AG04449 (cell line): Measurements from ENCODE around the gene TP73.

Experiments used
- CTCF ChIA-PET: fragments of 350-600 bp; formaldehyde crosslinking; extraction: SDS; loops from one replicate; lab custom pipeline; 2021; ENCODE audit warnings: antibody characterized with exemption; lab: Yijun Ruan, JAX
- POLR2A ChIA-PET: fragments of 400-600, 350-600 bp; formaldehyde crosslinking; extraction: SDS; loops from one replicate; lab custom pipeline; 2020; ENCODE audit warnings: antibody characterized with exemption, inconsistent platforms; lab: Yijun Ruan, JAX
- DNase-seq: peaks from one replicate; pipeline ENCODE4 v3.0.0-alpha.2; 2010; ENCODE audit warnings: low read depth, low spot score
- H3K4me3 ChIP-seq: 2 replicates; pipeline ENCODE4 v1.5.1; 2011; ENCODE audit warnings: low read depth, mild to moderate bottlenecking, control low read depth, low read length
- CTCF ChIP-seq: IDR thresholded peaks from one replicate; pipeline ENCODE4 v1.5.1; 2011; ENCODE audit warnings: mild to moderate bottlenecking, moderate library complexity, low read length, control low read depth, inconsistent platforms; ENCODE audit not compliant: insufficient read depth; ENCODE audit errors: missing control alignments

The TP73 gene

GRCh38 chr1:3638027-3638426 is 14.3 kb upstream of the TP73 start:
- ChIA-PET CTCF (interaction anchor here (1.3 to 1.6 kb wide), 4 partner anchors 16 to 185 kb away, joined by 3 to 6 read pairs (median 4); no protein-coding TSS in a partner anchor), POLR2A (no interaction called here)
- DNase-seq, result no peak
- no peak for TF ChIP-seq CTCF
- no peak overlapping the region for H3K4me3 ChIP-seq

DNA sequence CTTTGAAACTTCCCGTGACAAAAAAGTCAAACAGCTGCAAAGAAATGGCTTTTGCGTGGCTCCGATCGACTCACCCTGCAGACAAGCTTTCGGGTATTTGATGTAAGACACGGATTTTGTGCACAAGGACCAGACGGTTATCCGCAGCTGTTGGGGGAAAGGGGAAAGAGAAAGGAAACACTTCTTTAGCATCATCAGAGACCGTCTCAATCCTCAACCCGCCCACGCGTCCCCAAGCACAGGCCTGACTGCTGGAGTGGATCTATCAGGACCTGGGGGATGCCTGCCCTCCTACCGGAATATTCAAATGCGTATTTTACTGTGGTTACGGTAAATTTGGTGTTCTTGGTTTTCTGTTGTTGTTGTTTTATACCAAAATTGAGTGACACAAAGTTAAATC is 13.6 kb upstream of the TP73 start:
- POLR2A ChIA-PET, result no interaction called here
- CTCF ChIA-PET, result interaction anchor here (1.4 kb wide), 1 partner anchor 17 kb away, joined by 3 read pairs; no protein-coding TSS in a partner anchor
- DNase-seq, result no peak
- H3K4me3 ChIP-seq, result no peak overlapping the region
- TF ChIP-seq CTCF, result no peak

GRCh38 chr1:3639397-3639911 is 12.9 kb upstream of the TP73 start:
- no peak for TF ChIP-seq CTCF
- H3K4me3 ChIP-seq, result no peak overlapping the region
- DNase-seq, result no peak
- CTCF ChIA-PET, result interaction anchor here (1.1 to 1.4 kb wide), 3 partner anchors 10 to 18 kb away, joined by 3 to 4 read pairs (median 4); partner anchors contain the start of gene WRAP73
- POLR2A ChIA-PET, result no interaction called here

GRCh38 chr1:3640121-3640837 is 12.0 kb upstream of the TP73 start:
- ChIA-PET CTCF (interaction anchor here (1.1 to 1.3 kb wide), 2 partner anchors 9 to 16 kb away, joined by 4 read pairs; partner anchors contain the start of gene WRAP73), POLR2A (no interaction called here)
- DNase-seq, result no peak
- TF ChIP-seq CTCF, result no peak
- H3K4me3 ChIP-seq, result no peak overlapping the region

DNA sequence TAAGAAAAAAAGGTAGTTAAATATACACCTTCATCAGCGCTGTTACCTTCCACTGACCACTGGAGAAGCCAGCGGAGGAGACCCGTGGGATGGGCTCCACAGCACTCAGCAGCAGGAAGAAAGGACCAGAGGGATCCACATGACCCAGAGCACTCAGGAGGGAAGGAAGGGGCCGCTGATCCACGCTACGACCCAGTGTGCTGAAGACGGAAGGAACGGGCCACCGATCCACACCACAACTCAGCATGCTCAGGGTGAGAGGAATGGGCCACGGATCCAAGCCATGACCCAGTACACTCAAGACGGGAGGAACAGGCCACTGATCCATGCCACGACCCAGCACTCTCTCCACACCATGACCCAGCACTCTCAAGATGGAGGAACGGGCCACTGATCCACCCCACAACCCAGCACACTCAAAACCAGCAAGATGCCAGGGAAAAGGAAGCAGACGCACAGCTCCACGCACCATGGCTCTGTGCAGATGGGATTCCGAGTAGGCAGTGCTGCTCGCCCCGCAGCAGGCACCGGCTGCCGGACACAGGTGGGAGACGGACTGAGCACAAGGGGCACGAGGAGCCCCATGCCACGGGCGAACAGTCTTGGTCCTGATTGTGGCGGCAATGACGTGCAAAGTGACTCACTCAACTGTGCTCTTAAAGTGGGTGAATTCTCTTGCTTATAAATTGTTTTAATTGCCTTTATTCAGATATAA is 11.1 kb upstream of the TP73 start:
- ChIA-PET CTCF (interaction anchor here (0.8 kb wide), 1 partner anchor 188 kb away, joined by 3 read pairs; no protein-coding TSS in a partner anchor), POLR2A (no interaction called here)
- DNase-seq, result no peak
- TF ChIP-seq CTCF, result no peak
- H3K4me3 ChIP-seq, result no peak overlapping the region

- ChIA-PET CTCF (interaction anchor here (0.8 kb wide), 1 partner anchor 189 kb away, joined by 3 read pairs; no protein-coding TSS in a partner anchor), POLR2A (no interaction called here)
Observed at GRCh38 chr1:3641816-3642215, 10.5 kb upstream of the TP73 start.

More at GRCh38 chr1:3641816-3642215, 10.5 kb upstream of the TP73 start:
- H3K4me3 ChIP-seq, result no peak overlapping the region
- DNase-seq, result no peak
- TF ChIP-seq CTCF, result no peak
